ENCODE measurements around the gene NDUFS5. TPM values are rescaled to one million over a fixed set of nuclear protein-coding genes. Genes with fewer than 3 reads are reported as not detected.

The NDUFS5 gene
- total and polyA plus RNA-seq, 10 of the 15 experiments (the other 5 are each of a cell fraction or from before 2014, with no cell fraction given): 240 to 1,578 (median 831) TPM

GRCh38 chr1:39026051-39026865 lies at the start of gene NDUFS5 (continued):
- peak; percentile 37; the same call in 1 of the 2 replicates for TF ChIP-seq EED (IDR thresholded peaks at IDR 0.05; ENCODE audit: low read depth)
- TF ChIP-seq MAX (IDR thresholded peaks at IDR 0.05; ENCODE audit: low read depth, low read length): peak; percentile 28; the same call in 1 of the 2 replicates
- TF ChIP-seq CBFB (IDR thresholded peaks at IDR 0.05; ENCODE audit: low read depth): peak; percentile 57
- no peak for TF ChIP-seq ZNF274 (IDR thresholded peaks at IDR 0.05; ENCODE audit: insufficient read depth, insufficient read length)
- no peak for TF ChIP-seq HDAC6 (IDR thresholded peaks at IDR 0.05; ENCODE audit: unreplicated experiment)
- TF ChIP-seq MLLT1 (IDR thresholded peaks at IDR 0.05): peak; percentile 56; the same call in 1 of the 2 replicates
- peak; percentile 16; the same call in 1 of the 2 replicates for TF ChIP-seq CHD2 (IDR thresholded peaks at IDR 0.05; ENCODE audit: borderline replicate concordance, low read depth, low read length)
- peak; percentile 34; the same call in 1 of the 2 replicates for TF ChIP-seq RB1 (IDR thresholded peaks at IDR 0.05; ENCODE audit: borderline replicate concordance)
- no peak for TF ChIP-seq STAT1 (conservative IDR thresholded peaks at IDR 0.05)
- peak; percentile 100 for TF ChIP-seq ELK1 (IDR thresholded peaks at IDR 0.05; ENCODE audit: low read depth, low read length)
- no peak for TF ChIP-seq KDM1A (IDR thresholded peaks at IDR 0.05; ENCODE audit: borderline replicate concordance)
- peak; percentile 47 for TF ChIP-seq KLF5 (IDR thresholded peaks at IDR 0.05; ENCODE audit: partially characterized antibody)
- no peak for TF ChIP-seq MTA2 (IDR thresholded peaks at IDR 0.05; ENCODE audit: low read depth)
- 0 out of 2 replicates have a peak, but pooled peaks have one; percentile 4 for TF ChIP-seq NFYB (IDR thresholded peaks at IDR 0.05; ENCODE audit: insufficient read depth, low read depth, low read length)
- TF ChIP-seq POLR2A (IDR thresholded peaks at IDR 0.05; ENCODE audit: low read depth, low read length): peak; percentile 94
- TF ChIP-seq HCFC1 (IDR thresholded peaks at IDR 0.05; ENCODE audit: low read length): peak; percentile 39; the same call in 1 of the 2 replicates
- no peak for TF ChIP-seq RBBP5 (conservative IDR thresholded peaks at IDR 0.05)
- TF ChIP-seq SPI1 (IDR thresholded peaks at IDR 0.05; ENCODE audit: borderline replicate concordance, insufficient read depth, low read depth, low read length): no peak
- no peak for TF ChIP-seq ZNF592 (IDR thresholded peaks at IDR 0.05)
- TF ChIP-seq EP300 (IDR thresholded peaks at IDR 0.05; ENCODE audit: borderline replicate concordance in 1 of 2, control insufficient read depth in 1 of 2, low read depth in 2 of 2, low read length in 2 of 2): 0 out of 4 replicates have a peak, but pooled peaks of 1 of the 2 experiments have one; percentile 48
- TF ChIP-seq ATF2 (IDR thresholded peaks at IDR 0.05; ENCODE audit: low read length): no peak
- TF ChIP-seq CHD1 (IDR thresholded peaks at IDR 0.05; ENCODE audit: low read depth, low read length): no peak
